A673 (cell line): ENCODE data around the gene COMT.

Experiments used
- CTCF ChIP-seq: fragments of 300-800, 200-600 bp; sonication (generic); conservative IDR thresholded peaks from 2 replicates; pipeline ENCODE4 v1.5.1; 2017; ENCODE audit warnings: low read depth, mild to moderate bottlenecking, antibody characterized with exemption, low read length, moderate library complexity, mixed read lengths
- EZH2 ChIP-seq: fragments of 200-600 bp; sonication (generic); IDR thresholded peaks from 2 replicates; pipeline ENCODE4 v1.6.1; 2017; ENCODE audit warnings: borderline replicate concordance, low read depth, mild to moderate bottlenecking, mixed read lengths, antibody characterized with exemption, low read length; ENCODE audit not compliant: poor library complexity, severe bottlenecking

GRCh38 chr22:19998232-19998951, 56.8 kb downstream of the COMT start:
- TF ChIP-seq CTCF (no peak), EZH2 (no peak)
